ENCODE data around the gene POLD1. TPM values are rescaled to one million over a fixed set of nuclear protein-coding genes. Genes with fewer than 3 reads are reported as not detected.

POLD1 gene
- total and polyA plus RNA-seq, 4 donors = 7.5 to 57.1 (median 8.2) TPM

- Histone ChIP-seq H3K4me3 (ENCODE audit: low read depth in 1 of 3, low read length in 3 of 3) (no peak overlapping the region), H3K9me3 (ENCODE audit: control insufficient read depth in 4 of 4, low read length in 3 of 4) (no peaks in the 10 kb centered on the region), H3K27me3 (ENCODE audit: control insufficient read depth in 4 of 4, insufficient read depth in 4 of 4, low read length in 3 of 4) (peaks cover 0 to 6% (median 0%) of the 10 kb centered on the region in 4 donors), H3K4me1 (ENCODE audit: control insufficient read depth in 4 of 4, insufficient read depth in 4 of 4, low read length in 3 of 4) (peaks cover 2 to 9% (median 5%) of the 10 kb centered on the region in 4 donors), H3K27ac (ENCODE audit: low read depth in 1 of 2, low read length in 2 of 2) (no peak overlapping the region), H3K9ac (ENCODE audit: low read depth in 1 of 2, low read length in 2 of 2) (no peak overlapping the region), H3K36me3 (ENCODE audit: control insufficient read depth in 4 of 4, insufficient read depth in 3 of 4, low read depth in 1 of 4, low read length in 3 of 4) (no peaks in the 10 kb centered on the region)
- no peak for DNase-seq (ENCODE audit: low spot score)
- TF ChIP-seq SP1 (IDR thresholded peaks at IDR 0.05) = no peak
- TF ChIP-seq CTCF (IDR thresholded peaks at IDR 0.05; ENCODE audit: low read depth, low read length, missing input control) = no peak
- no peak for TF ChIP-seq FOXA2 (IDR thresholded peaks at IDR 0.05)
- TF ChIP-seq HNF4A (conservative IDR thresholded peaks at IDR 0.05) = no peak
- TF ChIP-seq TAF1 (conservative IDR thresholded peaks at IDR 0.05) = no peak
- no peak for TF ChIP-seq JUND (IDR thresholded peaks at IDR 0.05)
- no peak for TF ChIP-seq FOXA1 (IDR thresholded peaks at IDR 0.05)
- no peak for TF ChIP-seq YY1 (IDR thresholded peaks at IDR 0.05)
- no peak for TF ChIP-seq HNF4G (IDR thresholded peaks at IDR 0.05)
- TF ChIP-seq RAD21 (IDR thresholded peaks at IDR 0.05) = no peak
- no peak for TF ChIP-seq GABPA (IDR thresholded peaks at IDR 0.05 in 1 of 2, conservative IDR thresholded peaks at IDR 0.05 in 1 of 2)
- TF ChIP-seq REST (IDR thresholded peaks at IDR 0.05) = no peak
- no peak for TF ChIP-seq RXRA (IDR thresholded peaks at IDR 0.05)
- no peak for TF ChIP-seq EGR1 (IDR thresholded peaks at IDR 0.05; ENCODE audit: low read depth in 2 of 2)
- no peak for TF ChIP-seq MAX (IDR thresholded peaks at IDR 0.05)
- TF ChIP-seq ATF3 (IDR thresholded peaks at IDR 0.05) = no peak
- no peak for TF ChIP-seq ZBTB33 (IDR thresholded peaks at IDR 0.05)
- no peak for TF ChIP-seq NR2F2 (IDR thresholded peaks at IDR 0.05)
- WGBS = 79% methylated on average over 19 of the region's 19 CpGs
These were observed 49.3 kb downstream of the POLD1 start for GRCh38 chr19:50433201-50434180.

All from liver (tissue), 9 donors.